Thymus (tissue), 11 donors: Measurements from ENCODE around the gene ABT1. TPM values are rescaled to one million over a fixed set of nuclear protein-coding genes. Genes with fewer than 3 reads are reported as not detected.

Experiments used
- DNase-seq, 9 donors: peaks; one replicate each; pipeline ENCODE4 v3.0.0-alpha.2; 2013; ENCODE audit warnings: low spot score in 9 of 9, low read depth in 6 of 9, missing footprints in 1 of 9
- H3K27ac ChIP-seq, 2 donors: one replicate each; pipeline ENCODE4 v1.5.1; 2013; ENCODE audit warnings: control low read depth in 1 of 2, low read depth in 1 of 2, low read length in 1 of 2, mild to moderate bottlenecking in 1 of 2, moderate library complexity in 1 of 2
- H3K27me3 ChIP-seq, 2 donors: one replicate each; pipeline ENCODE4 v1.5.1; 2013; ENCODE audit warnings: low read length in 1 of 2; ENCODE audit not compliant: control insufficient read depth in 2 of 2, insufficient read depth in 1 of 2
- H3K36me3 ChIP-seq, 2 donors: one replicate each; pipeline ENCODE4 v1.5.1; 2013; ENCODE audit warnings: low read length in 1 of 2, mild to moderate bottlenecking in 1 of 2, moderate library complexity in 1 of 2; ENCODE audit not compliant: control insufficient read depth in 2 of 2, insufficient read depth in 2 of 2
- H3K4me1 ChIP-seq, 2 donors: one replicate each; pipeline ENCODE4 v1.5.1; 2013; ENCODE audit warnings: low read length in 2 of 2; ENCODE audit not compliant: control insufficient read depth in 2 of 2, insufficient read depth in 2 of 2
- H3K4me3 ChIP-seq, 2 donors: one replicate each; pipeline ENCODE4 v1.5.1; 2013; ENCODE audit warnings: low read length in 2 of 2, control low read depth in 1 of 2, mild to moderate bottlenecking in 1 of 2
- H3K9me3 ChIP-seq, 2 donors: one replicate each; pipeline ENCODE4 v1.5.1; 2013; ENCODE audit warnings: low read length in 1 of 2, mild to moderate bottlenecking in 1 of 2; ENCODE audit not compliant: control insufficient read depth in 2 of 2, insufficient read depth in 1 of 2
- WGBS: extraction: QIAGEN DNeasy Blood & Tissue Kit; methylation state at CpG from one replicate; pipeline ENCODE4 v1.1.7; 2013; 5-methylcytosine and 5-hydroxymethylcytosine counted together
- polyA plus RNA-seq: library from polyadenylated mRNA; stranded (reverse); fragments of 200-250 nt; gene quantifications from one replicate; pipeline ENCODE4 v1.2.3, GENCODE V29; 2013
- total RNA-seq: library from RNA; stranded (reverse); fragments of 120-200 nt; gene quantifications from one replicate; pipeline ENCODE4 v1.2.4, GENCODE V29; 2013
- donor health status: healthy.

Gene ABT1
- total and polyA plus RNA-seq, 2 donors = 22.7 to 25.0 TPM

- Histone ChIP-seq H3K27ac (no peak overlapping the region), H3K27me3 (peaks cover 23 to 67% of the 10 kb centered on the region in 2 donors), H3K9me3 (peaks cover 0 to 2% of the 10 kb centered on the region in 2 donors), H3K4me1 (peaks cover 3 to 7% of the 10 kb centered on the region in 2 donors), H3K36me3 (no peaks in the 10 kb centered on the region), H3K4me3 (no peak overlapping the region)
- DNase-seq = no peak
- WGBS = 98% methylated on average over 1 of the region's 1 CpG
These were observed 18.0 kb upstream of the ABT1 start for GRCh38 chr6:26578741-26579140.

GRCh38 chr6:26581164-26581915, 15.4 kb upstream of the ABT1 start:
- DNase-seq = no peak
- Histone ChIP-seq H3K36me3 (no peaks in the 10 kb centered on the region), H3K4me3 (no peak overlapping the region), H3K27me3 (peaks cover 16 to 50% of the 10 kb centered on the region in 2 donors), H3K27ac (no peak overlapping the region), H3K4me1 (peaks cover 3 to 7% of the 10 kb centered on the region in 2 donors), H3K9me3 (peaks cover 0 to 2% of the 10 kb centered on the region in 2 donors)
- WGBS = 75% methylated on average over 4 of the region's 4 CpGs

DNA sequence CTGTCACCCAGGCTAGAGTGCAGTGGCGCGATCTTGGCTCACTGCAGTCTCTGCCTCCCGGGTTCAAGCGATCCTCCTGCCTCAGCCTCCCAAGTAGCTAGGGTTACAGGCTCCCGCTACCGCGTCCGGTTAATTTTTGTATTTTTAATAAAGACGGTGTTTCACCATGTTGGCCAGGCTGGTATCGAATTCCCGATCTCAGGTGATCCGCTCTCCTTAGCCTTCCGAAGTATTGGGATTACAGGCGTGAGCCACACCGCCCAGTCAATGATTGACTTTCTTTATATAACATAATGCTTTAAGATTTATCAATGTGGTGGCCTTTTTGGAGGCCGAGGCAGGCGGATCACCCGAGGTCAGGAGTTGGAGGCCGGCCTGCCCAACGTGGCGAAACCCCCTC, 7.8 kb upstream of the ABT1 start:
- Histone ChIP-seq H3K4me1 (no peaks in the 10 kb centered on the region), H3K27ac (no peak overlapping the region), H3K27me3 (peaks cover 13 to 44% of the 10 kb centered on the region in 2 donors), H3K36me3 (no peaks in the 10 kb centered on the region), H3K9me3 (no peaks in the 10 kb centered on the region), H3K4me3 (no peak overlapping the region)
- WGBS = 93% methylated on average over 21 of the region's 21 CpGs
- no peak for DNase-seq

DNA sequence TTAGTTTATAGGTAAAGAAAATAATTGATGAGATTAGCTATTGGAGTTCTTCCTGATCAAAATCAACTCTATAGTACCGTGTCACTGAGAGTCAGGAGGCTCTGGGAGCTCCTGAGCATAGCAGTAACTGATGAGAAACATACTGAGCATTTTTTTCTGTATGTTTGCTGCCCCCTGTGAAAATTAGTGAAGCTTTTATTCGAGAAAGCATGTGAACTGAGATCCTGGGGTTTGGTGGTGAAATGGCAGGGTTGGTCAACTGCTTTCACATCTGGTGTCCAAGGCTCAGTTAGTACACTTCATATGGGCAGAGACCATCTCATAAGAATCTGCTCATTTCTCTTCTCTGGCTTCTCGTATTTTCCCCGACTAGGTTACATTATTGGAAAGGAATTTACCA, 4.1 kb upstream of the ABT1 start:
- WGBS = 60% methylated on average over 4 of the region's 4 CpGs
- Histone ChIP-seq H3K4me1 (peaks cover 2 to 9% of the 10 kb centered on the region in 2 donors), H3K27ac (no peak overlapping the region), H3K27me3 (peaks cover 25 to 57% of the 10 kb centered on the region in 2 donors), H3K36me3 (peaks cover 0 to under 1% of the 10 kb centered on the region in 2 donors), H3K9me3 (no peaks in the 10 kb centered on the region), H3K4me3 (no peak overlapping the region)
- no peak for DNase-seq

GRCh38 chr6:26593278-26594130, 3.2 kb upstream of the ABT1 start:
- peaks cover 6 to 9% of the 10 kb centered on the region in 2 donors for H3K36me3 ChIP-seq
- H3K4me3 ChIP-seq = no peak overlapping the region
- DNase-seq = no peak
- 41% methylated on average over 20 of the region's 20 CpGs for WGBS
- H3K4me1 ChIP-seq = peaks cover 4 to 17% of the 10 kb centered on the region in 2 donors
- no peak overlapping the region for H3K27ac ChIP-seq
- peaks cover 25 to 57% of the 10 kb centered on the region in 2 donors for H3K27me3 ChIP-seq
- H3K9me3 ChIP-seq = no peaks in the 10 kb centered on the region

DNA sequence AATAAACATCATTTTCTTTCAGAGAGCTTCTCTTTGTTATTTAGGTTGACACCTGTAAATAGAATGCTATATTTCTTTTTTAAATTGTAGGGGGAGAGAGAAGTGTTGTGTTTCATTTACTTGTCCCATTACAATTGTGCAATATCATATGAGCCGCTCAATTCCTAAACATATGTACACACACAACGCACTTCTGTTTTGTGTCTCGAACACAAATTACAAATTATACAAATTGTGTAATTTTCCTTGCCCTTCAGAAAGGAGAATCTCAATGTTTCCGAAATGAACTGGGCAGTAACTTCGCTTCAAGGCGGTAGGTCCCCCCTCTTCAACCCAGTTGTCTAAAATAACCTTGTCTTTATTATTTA, 2.6 kb upstream of the ABT1 start:
- DNase-seq = no peak
- WGBS = 34% methylated on average over 6 of the region's 6 CpGs

DNA sequence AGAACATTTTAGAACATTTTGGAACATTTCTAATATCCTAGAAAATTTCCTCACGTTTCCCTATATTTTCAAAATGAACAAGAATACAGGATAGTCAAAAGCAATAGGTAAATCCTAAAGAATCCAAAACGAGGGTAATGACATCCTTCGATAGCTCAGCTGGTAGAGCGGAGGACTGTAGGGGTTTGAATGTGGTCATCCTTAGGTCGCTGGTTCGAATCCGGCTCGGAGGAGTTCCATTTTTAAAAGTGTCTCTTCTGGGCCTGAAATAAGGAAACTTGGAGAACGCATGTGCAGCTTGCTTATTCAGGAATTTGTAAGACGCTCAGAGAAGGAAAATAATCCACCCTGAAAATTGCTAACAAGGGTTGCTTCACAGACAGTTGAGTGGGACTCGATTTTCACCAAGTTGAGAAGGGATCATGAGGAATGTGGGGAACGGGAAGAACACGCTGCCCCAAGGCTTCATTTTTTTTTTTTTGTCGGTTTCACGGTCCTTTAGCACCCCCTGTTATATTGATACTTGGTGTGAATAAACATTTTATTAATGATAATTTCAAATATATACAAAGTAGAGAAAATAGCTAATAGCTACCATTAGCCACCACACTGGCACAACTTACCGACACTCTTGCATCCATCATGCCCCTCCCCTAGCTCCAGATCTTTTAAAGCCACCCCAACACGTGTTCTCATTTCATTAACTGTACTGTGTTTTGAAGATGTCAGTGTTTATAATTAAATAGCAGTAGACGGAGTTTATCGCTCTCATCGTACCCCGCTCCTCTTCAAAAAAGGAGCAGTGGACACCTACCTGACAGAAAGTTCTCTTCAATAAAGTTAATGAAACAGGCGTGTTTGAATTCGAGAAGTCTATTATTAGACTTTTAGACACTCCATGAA, 1.8 kb upstream of the ABT1 start:
- peaks cover 25 to 53% of the 10 kb centered on the region in 2 donors for H3K27me3 ChIP-seq
- peaks cover 4 to 17% of the 10 kb centered on the region in 2 donors for H3K4me1 ChIP-seq
- no peaks in the 10 kb centered on the region for H3K9me3 ChIP-seq
- peaks cover 10 to 22% of the 10 kb centered on the region in 2 donors for H3K36me3 ChIP-seq
- peak in 1 of 9 donors; percentile 32 for DNase-seq
- H3K27ac ChIP-seq = no peak overlapping the region
- WGBS = 35% methylated on average over 23 of the region's 23 CpGs
- H3K4me3 ChIP-seq = peak overlapping the region; percentile 70 to 92

More for the DNA sequence above, 2.6 kb upstream of the ABT1 start:
- Histone ChIP-seq H3K27ac (no peak overlapping the region), H3K9me3 (no peaks in the 10 kb centered on the region), H3K36me3 (peaks cover 10 to 15% of the 10 kb centered on the region in 2 donors), H3K4me3 (no peak overlapping the region), H3K27me3 (peaks cover 25 to 55% of the 10 kb centered on the region in 2 donors), H3K4me1 (peaks cover 4 to 17% of the 10 kb centered on the region in 2 donors)

- under 1% methylated on average over 39 of the region's 39 CpGs for WGBS
- Histone ChIP-seq H3K27me3 (peaks cover 25 to 51% of the 10 kb centered on the region in 2 donors), H3K9me3 (no peaks in the 10 kb centered on the region), H3K36me3 (peaks cover 10 to 22% of the 10 kb centered on the region in 2 donors), H3K4me1 (peaks cover 4 to 17% of the 10 kb centered on the region in 2 donors), H3K27ac (peak overlapping the region in 1 of 2 donors; percentile 55), H3K4me3 (peak overlapping the region; percentile 70 to 92)
- DNase-seq = peak; percentile 72 to 93 (median 83)
These were observed 984 bp upstream of the ABT1 start for GRCh38 chr6:26595669-26596269.
